Measurements from ENCODE around the gene TNPO2. TPM values are rescaled to one million over a fixed set of nuclear protein-coding genes. Genes with fewer than 3 reads are reported as not detected.
"Not testable (repeated sequence)": the region's sequence is repeated elsewhere in the genome, so short reads cannot be mapped to it uniquely, and the experiment has no call there.

The TNPO2 gene
- total RNA-seq, 1 donor from 2014 or later = 76.3 TPM

DNA sequence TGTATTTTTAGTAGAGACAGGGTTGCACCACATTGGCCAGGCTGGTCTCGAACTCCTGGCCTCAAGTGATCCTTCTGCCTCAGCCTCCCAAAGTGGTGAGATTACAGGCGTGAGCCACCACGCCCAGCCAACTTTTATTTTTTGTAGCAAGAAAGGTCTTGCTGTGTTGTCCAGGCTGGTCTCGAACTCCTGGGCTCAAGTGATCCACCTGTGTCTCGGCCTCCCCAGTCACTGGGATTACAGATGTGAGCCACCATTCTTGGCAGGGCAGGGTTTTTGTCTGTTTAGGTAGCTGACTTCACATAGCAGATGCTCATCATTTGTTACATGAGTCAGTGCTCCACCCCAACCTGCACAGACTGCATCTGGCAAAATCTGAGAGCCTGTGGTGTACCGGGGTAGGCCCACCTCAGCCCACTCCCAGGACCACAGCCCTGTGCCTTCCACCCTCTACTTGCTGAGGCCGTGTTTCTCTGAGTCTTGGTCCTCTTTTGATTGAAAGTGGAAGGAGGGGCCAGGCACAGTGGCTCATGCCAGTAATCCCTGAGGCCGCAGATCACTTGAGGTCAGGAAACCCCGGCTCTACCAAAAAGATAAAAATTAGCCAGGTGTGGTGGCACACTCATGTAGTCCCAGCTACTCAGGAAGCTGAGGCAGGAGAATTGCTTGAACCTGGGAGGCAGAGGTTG, 4.2 kb upstream of the TNPO2 start:
- H3K9me3 ChIP-seq (ENCODE audit: insufficient read depth, low read depth, low read length) = no peaks in the 10 kb centered on the region
- TF ChIP-seq CTCF (IDR thresholded peaks at IDR 0.05; ENCODE audit: insufficient read depth, low read depth, low read length) (no peak), EZH2 (IDR thresholded peaks at IDR 0.05; ENCODE audit: insufficient read depth, low read length) (no peak)
- H3K27ac Mint-ChIP-seq (ENCODE audit: unreplicated experiment) = no peak overlapping the region
- H2AFZ ChIP-seq (ENCODE audit: low read depth, low read length) = no peak overlapping the region
- H3K27me3 ChIP-seq (ENCODE audit: insufficient read depth, low read length) = no peaks in the 10 kb centered on the region
- no peak overlapping the region for H3K9ac ChIP-seq (ENCODE audit: low read length)
- no peak overlapping the region for H3K4me3 Mint-ChIP-seq (ENCODE audit: unreplicated experiment)
- H3K4me2 ChIP-seq (ENCODE audit: low read length) = no peak overlapping the region
- no peak for DNase-seq (ENCODE audit: low read depth)
- no peak for FAIRE-seq
- peaks cover 44% of the 10 kb centered on the region for H4K20me1 ChIP-seq (ENCODE audit: insufficient read depth, low read length)
- peaks cover 11% of the 10 kb centered on the region for H3K4me1 ChIP-seq (ENCODE audit: insufficient read depth, low read length)
- H3K27me3 Mint-ChIP-seq (ENCODE audit: low read depth, unreplicated experiment) = no peaks in the 10 kb centered on the region
- H3K4me1 Mint-ChIP-seq (ENCODE audit: low read depth, unreplicated experiment) = peaks cover 7% of the 10 kb centered on the region
- H3K79me2 ChIP-seq (ENCODE audit: insufficient read depth, low read length) = peaks cover 48% of the 10 kb centered on the region
- H3K27ac ChIP-seq (ENCODE audit: low read depth, low read length) = no peak overlapping the region
- H3K36me3 Mint-ChIP-seq (ENCODE audit: low read depth, unreplicated experiment) = peaks cover 14% of the 10 kb centered on the region
- no peak overlapping the region for H3K4me3 ChIP-seq (ENCODE audit: insufficient read depth, low read depth, low read length)
- H3K36me3 ChIP-seq (ENCODE audit: insufficient read depth, low read length) = peaks cover 19% of the 10 kb centered on the region
- H3K9me3 Mint-ChIP-seq (ENCODE audit: unreplicated experiment) = no peaks in the 10 kb centered on the region

- Histone ChIP-seq H2AFZ (ENCODE audit: low read depth, low read length) (no peak overlapping the region), H3K4me3 (ENCODE audit: insufficient read depth, low read depth, low read length) (no peak overlapping the region), H3K9me3 (ENCODE audit: insufficient read depth, low read depth, low read length) (no peaks in the 10 kb centered on the region), H3K4me1 (ENCODE audit: insufficient read depth, low read length) (peaks cover 4% of the 10 kb centered on the region), H3K27ac (ENCODE audit: low read depth, low read length) (no peak overlapping the region), H3K4me2 (ENCODE audit: low read length) (no peak overlapping the region), H3K36me3 (ENCODE audit: insufficient read depth, low read length) (peaks cover 19% of the 10 kb centered on the region), H3K79me2 (ENCODE audit: insufficient read depth, low read length) (peaks cover 46% of the 10 kb centered on the region), H3K9ac (ENCODE audit: low read length) (no peak overlapping the region), H4K20me1 (ENCODE audit: insufficient read depth, low read length) (peaks cover 34% of the 10 kb centered on the region), H3K27me3 (ENCODE audit: insufficient read depth, low read length) (no peaks in the 10 kb centered on the region)
- DNase-seq (ENCODE audit: low read depth) (no peak), FAIRE-seq (no peak)
- Mint-ChIP-seq H3K4me3 (ENCODE audit: unreplicated experiment) (no peak overlapping the region), H3K36me3 (ENCODE audit: low read depth, unreplicated experiment) (peaks cover 14% of the 10 kb centered on the region), H3K4me1 (ENCODE audit: low read depth, unreplicated experiment) (peaks cover 6% of the 10 kb centered on the region), H3K9me3 (ENCODE audit: unreplicated experiment) (no peaks in the 10 kb centered on the region), H3K27ac (ENCODE audit: unreplicated experiment) (no peak overlapping the region), H3K27me3 (ENCODE audit: low read depth, unreplicated experiment) (no peaks in the 10 kb centered on the region)
- TF ChIP-seq CTCF (IDR thresholded peaks at IDR 0.05; ENCODE audit: insufficient read depth, low read depth, low read length) (no peak), EZH2 (IDR thresholded peaks at IDR 0.05; ENCODE audit: insufficient read depth, low read length) (no peak)
These were observed 3.2 kb upstream of the TNPO2 start for GRCh38 chr19:12726988-12727316.

DNA sequence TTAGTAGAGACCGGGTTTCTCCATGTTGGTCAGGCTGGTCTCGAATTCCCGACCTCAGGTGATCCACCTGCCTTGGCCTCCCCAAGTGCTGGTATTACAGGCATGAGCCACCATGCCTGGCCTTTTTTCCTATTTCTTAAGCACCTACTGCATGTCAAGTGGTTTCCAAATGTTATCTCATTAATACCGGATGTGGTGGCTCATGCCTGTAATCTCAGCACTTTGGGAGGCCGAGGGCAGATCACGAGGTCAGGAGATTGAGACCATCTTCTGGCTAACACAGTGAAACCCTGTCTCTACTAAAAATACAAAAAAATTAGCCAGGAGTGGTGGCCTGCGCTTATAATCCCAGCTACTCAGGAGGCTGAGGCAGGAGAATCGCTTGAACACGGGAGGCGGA, 1.9 kb upstream of the TNPO2 start:
- H3K4me3 Mint-ChIP-seq (ENCODE audit: unreplicated experiment); H3K9me3 ChIP-seq (ENCODE audit: insufficient read depth, low read depth, low read length); H3K27me3 Mint-ChIP-seq (ENCODE audit: low read depth, unreplicated experiment); H3K4me3 ChIP-seq (ENCODE audit: insufficient read depth, low read depth, low read length); H3K27me3 ChIP-seq (ENCODE audit: insufficient read depth, low read length); H3K4me2 ChIP-seq (ENCODE audit: low read length); H3K27ac Mint-ChIP-seq (ENCODE audit: unreplicated experiment); FAIRE-seq; H3K9ac ChIP-seq (ENCODE audit: low read length); DNase-seq (ENCODE audit: low read depth); H3K27ac ChIP-seq (ENCODE audit: low read depth, low read length); H2AFZ ChIP-seq (ENCODE audit: low read depth, low read length); H3K36me3 Mint-ChIP-seq (ENCODE audit: low read depth, unreplicated experiment); H3K4me1 ChIP-seq (ENCODE audit: insufficient read depth, low read length); H3K9me3 Mint-ChIP-seq (ENCODE audit: unreplicated experiment): not testable (repeated sequence)
- Histone ChIP-seq H3K36me3 (ENCODE audit: insufficient read depth, low read length) (peaks cover 12% of the 10 kb centered on the region), H3K79me2 (ENCODE audit: insufficient read depth, low read length) (peaks cover 46% of the 10 kb centered on the region), H4K20me1 (ENCODE audit: insufficient read depth, low read length) (peaks cover 30% of the 10 kb centered on the region)
- peaks cover 11% of the 10 kb centered on the region for H3K4me1 Mint-ChIP-seq (ENCODE audit: low read depth, unreplicated experiment)

Measured in astrocyte (in vitro differentiated cells and primary cell).